Measurements from ENCODE around the gene PTPRCAP. TPM values are rescaled to one million over a fixed set of nuclear protein-coding genes. Genes with fewer than 3 reads are reported as not detected.

PTPRCAP gene
- total and polyA plus RNA-seq, 9 of the 15 experiments (the other 6 are each of a cell fraction or from before 2014, with no cell fraction given), result 0.22 to 2.0 (median 1.1) TPM; not detected in 4

GRCh38 chr11:67436459-67437081 lies 912 bp downstream of the PTPRCAP start (continued):
- TF ChIP-seq, protein P1, sequence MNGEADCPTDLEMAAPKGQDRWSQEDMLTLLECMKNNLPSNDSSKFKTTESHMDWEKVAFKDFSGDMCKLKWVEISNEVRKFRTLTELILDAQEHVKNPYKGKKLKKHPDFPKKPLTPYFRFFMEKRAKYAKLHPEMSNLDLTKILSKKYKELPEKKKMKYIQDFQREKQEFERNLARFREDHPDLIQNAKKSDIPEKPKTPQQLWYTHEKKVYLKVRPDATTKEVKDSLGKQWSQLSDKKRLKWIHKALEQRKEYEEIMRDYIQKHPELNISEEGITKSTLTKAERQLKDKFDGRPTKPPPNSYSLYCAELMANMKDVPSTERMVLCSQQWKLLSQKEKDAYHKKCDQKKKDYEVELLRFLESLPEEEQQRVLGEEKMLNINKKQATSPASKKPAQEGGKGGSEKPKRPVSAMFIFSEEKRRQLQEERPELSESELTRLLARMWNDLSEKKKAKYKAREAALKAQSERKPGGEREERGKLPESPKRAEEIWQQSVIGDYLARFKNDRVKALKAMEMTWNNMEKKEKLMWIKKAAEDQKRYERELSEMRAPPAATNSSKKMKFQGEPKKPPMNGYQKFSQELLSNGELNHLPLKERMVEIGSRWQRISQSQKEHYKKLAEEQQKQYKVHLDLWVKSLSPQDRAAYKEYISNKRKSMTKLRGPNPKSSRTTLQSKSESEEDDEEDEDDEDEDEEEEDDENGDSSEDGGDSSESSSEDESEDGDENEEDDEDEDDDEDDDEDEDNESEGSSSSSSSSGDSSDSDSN (IDR thresholded peaks at IDR 0.05; ENCODE audit: borderline replicate concordance in 1 of 2, low read depth in 2 of 2, low read length in 2 of 2), result no peak
- TF ChIP-seq BRF1 (IDR thresholded peaks at IDR 0.05; ENCODE audit: borderline replicate concordance, extremely low read depth, insufficient read length) (no peak), GMEB1 (CRISPR knock-in tag; IDR thresholded peaks at IDR 0.05) (no peak), ELK1 (CRISPR knock-in tag; IDR thresholded peaks at IDR 0.05) (no peak), RBM34 (IDR thresholded peaks at IDR 0.05; ENCODE audit: borderline replicate concordance, insufficient read depth, low read length) (no peak), ZNF609 (CRISPR knock-in tag; IDR thresholded peaks at IDR 0.05; ENCODE audit: borderline replicate concordance) (no peak), DIDO1 (tag; IDR thresholded peaks at IDR 0.05; ENCODE audit: low read depth) (no peak), KAT2B (IDR thresholded peaks at IDR 0.05; ENCODE audit: low read depth, low read length) (no peak), TEAD2 (tag; IDR thresholded peaks at IDR 0.05) (no peak), SMAD4 (CRISPR knock-in tag; conservative IDR thresholded peaks at IDR 0.05) (peak; percentile 46; the same call in 1 of the 2 replicates), MAZ (CRISPR knock-in tag; conservative IDR thresholded peaks at IDR 0.05 in 1 of 2, IDR thresholded peaks at IDR 0.05 in 1 of 2) (peak; percentile 28 to 51; a peak in 1 of 4 replicates), SPI1 (IDR thresholded peaks at IDR 0.05; ENCODE audit: borderline replicate concordance, low read depth, low read length) (no peak)
